Ammon's horn (tissue), 1 donor: ENCODE data around the gene RTBDN.
"Not testable (repeated sequence)": the region's sequence is repeated elsewhere in the genome, so short reads cannot be mapped to it uniquely, and the experiment has no call there.

Experiments
- DNase-seq: peaks from one replicate; pipeline ENCODE4 v3.0.0-alpha.2; 2016; ENCODE audit warnings: low spot score

RTBDN gene

DNA sequence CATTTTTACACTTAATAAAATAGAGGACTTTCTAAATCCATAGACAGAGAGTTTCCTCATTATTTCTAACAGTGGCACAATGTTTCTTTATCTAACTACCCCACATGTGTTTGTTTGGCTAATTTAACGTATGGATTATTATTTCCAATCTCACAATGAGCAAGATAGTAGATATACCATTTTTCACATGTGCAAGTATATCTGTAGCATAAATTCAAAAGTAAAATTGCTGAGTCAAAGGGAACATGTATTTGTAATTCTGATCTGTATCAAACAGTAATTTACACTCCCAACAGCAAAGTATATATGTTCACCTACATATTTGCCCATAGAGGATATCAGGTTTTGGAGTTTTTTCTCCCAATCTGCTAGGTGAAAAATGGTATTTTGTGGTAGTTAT is 22.3 kb upstream of the RTBDN start:
- no peak for DNase-seq

DNA sequence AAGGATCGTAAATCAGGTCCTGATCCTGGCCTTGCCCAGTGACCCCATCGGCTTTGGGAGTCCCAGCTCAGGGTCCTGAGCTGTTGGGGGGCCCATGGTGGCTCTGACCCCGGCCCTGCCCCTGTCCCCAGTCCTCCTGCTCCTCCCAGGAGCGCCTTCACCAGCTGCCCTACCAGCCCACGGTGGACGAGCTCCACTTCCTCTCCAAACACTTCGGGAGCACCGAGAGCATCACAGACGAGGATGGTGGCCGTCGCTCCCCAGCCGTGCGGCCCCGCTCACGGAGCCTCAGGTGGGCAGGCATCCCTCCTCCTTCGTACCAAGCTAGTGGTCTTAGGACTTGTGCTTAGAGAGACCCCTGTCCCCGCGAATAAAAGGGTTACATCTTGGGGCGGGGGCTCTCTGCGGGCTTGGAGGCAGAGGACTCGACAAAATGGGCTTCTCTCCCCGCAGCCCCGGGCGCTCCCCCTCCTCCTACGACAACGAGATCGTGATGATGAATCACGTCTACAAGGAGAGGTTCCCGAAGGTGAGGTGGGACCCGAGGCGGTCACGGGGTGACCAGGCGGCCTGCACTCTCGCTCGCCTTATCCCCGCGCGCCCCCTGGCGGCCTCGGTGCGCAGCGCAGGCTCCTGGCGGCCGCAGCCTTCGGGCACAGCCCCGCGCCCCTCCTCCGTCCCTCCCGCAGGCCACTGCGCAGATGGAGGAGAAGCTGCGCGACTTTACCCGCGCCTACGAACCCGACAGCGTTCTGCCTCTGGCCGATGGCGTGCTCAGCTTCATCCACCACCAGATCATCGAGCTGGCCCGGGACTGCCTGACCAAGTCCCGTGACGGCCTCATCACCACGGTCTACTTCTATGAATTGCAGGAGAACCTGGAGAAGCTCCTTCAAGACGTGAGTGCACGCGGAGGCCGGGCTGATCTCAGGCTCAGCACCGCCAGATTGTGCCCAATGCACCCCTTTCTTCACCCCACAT is 13.1 kb upstream of the RTBDN start:
- peak; percentile 80 for DNase-seq

DNA sequence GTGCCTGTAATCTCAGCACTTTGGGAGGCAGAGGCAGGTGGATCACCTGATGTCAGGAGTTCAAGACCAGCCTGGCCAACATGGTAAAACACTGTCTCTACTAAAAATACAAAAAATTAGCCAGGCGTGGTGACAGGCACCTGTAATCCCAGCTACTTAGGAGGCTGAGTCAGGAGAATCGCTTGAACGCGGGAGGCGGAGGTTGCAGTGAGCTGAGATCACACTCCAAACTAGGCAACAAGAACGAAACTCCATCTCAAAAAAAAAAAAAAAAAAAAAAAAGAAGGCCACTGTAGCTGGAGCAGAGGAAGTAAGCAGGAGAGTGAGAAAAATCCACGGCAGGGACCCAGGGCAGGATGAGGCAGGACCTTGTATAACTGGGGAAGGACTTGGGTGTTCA is 12.2 kb upstream of the RTBDN start:
- not testable (repeated sequence) for DNase-seq

- no peak for DNase-seq
Measured at GRCh38 chr19:12843999-12844732, 9.8 kb upstream of the RTBDN start.

DNA sequence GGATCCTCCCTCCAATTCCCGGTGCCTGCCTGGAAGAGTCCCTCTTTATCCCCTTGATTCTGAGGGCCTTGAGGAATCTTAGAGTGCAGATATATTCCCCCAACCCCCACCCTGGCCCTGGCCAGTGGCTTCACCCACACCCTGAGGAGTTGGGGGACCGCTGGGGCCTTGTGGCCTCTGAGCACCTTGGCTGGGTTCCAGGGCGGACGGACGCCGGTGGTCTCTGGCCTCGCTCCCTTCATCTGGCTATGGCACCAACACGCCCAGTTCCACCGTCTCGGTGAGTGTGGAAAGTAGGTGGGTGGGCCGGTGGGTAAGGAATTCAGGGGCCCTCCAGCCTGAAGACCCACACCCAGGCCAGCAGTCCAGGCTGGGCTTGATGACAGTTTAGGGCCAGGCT is 8.9 kb upstream of the RTBDN start:
- no peak for DNase-seq

GRCh38 chr19:12842511-12842910 is 8.1 kb upstream of the RTBDN start:
- DNase-seq: no peak

DNA sequence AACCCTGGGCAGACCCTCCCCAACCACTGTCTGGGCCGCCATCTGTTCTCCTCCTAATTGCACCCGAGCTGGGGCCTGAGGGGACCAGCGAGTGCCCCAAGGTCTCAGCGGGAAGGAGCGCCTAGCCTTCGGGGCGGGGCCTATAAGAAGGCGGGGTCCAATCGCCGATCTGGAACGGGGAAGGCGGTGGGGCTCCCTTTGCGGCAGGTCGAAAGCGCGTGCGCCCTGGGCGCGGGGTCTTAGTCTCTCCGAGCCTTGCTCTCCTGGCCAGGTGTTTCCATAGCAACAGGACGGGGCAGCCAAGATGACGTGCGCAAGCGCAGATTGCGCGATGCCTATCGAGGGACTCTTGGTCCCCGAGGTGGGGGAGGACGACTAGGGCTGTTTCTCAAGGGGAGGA is 6.7 kb upstream of the RTBDN start:
- no peak for DNase-seq

GRCh38 chr19:12840091-12841079 is 6.0 kb upstream of the RTBDN start:
- no peak for DNase-seq

GRCh38 chr19:12838886-12839756 is 4.7 kb upstream of the RTBDN start:
- DNase-seq: no peak

GRCh38 chr19:12838182-12838885 is 4.0 kb upstream of the RTBDN start, which contains the start of gene MAST1:
Gene MAST1, plus strand, starts transcription at chr19:12838515. Its CDS starts 58 bp downstream, at chr19:12838573.
- peak; percentile 70 for DNase-seq

- DNase-seq: no peak
Measured at GRCh38 chr19:12837225-12837624, 2.8 kb upstream of the RTBDN start.

DNA sequence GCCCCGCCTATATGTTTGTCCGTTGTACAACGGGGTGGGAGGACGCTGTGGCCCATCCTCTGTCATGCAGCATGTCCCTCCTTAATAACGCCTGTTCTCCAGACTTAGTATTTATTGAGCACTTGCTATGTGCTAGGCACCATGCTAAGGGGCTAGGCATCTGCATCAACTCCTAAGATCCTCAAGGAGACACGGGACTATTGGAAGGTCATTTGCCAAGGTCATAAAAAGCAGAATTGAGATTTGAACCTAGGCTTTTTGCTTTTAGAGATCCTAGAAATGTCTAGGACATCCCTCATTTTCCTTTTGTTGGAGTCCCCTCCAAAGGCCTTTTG is 2.1 kb upstream of the RTBDN start:
- DNase-seq: no peak

DNA sequence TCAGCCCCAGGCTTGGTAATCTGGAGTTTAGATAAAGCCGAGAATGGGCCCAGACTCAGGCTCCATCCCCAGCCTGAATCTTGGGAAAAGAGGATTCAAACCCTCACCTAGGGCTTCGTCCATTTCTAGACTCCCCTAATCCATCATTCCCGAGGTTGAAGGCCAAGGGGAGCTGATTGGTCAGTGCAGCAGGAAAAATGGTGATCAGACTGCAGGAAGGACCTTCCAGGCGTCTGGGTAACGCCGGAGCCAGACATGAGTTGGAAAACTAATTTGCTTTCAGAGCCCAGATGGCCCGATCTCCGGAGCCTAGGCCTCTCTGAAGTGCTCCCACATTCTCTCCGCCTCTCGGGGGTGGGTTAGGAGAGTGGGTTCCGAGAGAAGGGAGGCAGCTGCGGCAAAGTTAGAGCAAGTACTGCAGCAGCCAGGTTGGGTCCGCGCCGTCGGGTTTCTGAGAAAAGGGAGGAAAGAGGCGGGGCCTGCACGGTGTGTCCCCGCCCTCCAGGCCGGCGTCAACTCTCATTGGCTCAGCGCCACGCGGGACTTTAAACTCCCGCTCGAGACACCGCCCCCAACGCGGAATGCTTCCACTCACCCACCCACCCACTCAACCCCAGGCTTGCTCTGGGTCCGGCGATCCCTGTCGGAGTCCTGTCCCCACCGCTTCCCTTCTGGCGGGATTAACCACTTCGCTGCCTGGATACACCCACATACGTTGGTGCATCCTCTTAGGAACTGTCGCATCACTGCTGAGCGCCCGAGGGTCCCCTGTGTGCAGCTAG is 788 bp upstream of the RTBDN start:
- DNase-seq: no peak

- DNase-seq: no peak
Measured at GRCh38 chr19:12833738-12834565, 427 bp downstream of the RTBDN start.

DNA sequence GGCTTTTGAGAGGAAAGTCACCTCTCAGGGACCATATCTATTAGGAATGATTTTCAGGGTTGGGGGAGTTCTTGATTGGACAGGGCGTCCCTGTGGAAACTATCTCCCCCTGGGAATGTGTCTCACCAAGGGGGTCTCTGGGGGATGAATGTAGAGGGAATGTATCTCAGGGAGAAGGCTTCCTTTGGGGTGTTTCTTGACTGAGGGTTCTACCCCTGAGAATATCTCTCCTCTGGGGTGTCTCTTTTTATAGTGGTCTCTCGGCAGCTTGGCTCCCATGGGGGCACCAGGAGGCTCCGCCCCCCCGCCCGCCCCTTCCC is 1.0 kb downstream of the RTBDN start:
- no peak for DNase-seq

- no peak for DNase-seq
Measured at GRCh38 chr19:12828494-12828893, 5.9 kb downstream of the RTBDN start.

DNA sequence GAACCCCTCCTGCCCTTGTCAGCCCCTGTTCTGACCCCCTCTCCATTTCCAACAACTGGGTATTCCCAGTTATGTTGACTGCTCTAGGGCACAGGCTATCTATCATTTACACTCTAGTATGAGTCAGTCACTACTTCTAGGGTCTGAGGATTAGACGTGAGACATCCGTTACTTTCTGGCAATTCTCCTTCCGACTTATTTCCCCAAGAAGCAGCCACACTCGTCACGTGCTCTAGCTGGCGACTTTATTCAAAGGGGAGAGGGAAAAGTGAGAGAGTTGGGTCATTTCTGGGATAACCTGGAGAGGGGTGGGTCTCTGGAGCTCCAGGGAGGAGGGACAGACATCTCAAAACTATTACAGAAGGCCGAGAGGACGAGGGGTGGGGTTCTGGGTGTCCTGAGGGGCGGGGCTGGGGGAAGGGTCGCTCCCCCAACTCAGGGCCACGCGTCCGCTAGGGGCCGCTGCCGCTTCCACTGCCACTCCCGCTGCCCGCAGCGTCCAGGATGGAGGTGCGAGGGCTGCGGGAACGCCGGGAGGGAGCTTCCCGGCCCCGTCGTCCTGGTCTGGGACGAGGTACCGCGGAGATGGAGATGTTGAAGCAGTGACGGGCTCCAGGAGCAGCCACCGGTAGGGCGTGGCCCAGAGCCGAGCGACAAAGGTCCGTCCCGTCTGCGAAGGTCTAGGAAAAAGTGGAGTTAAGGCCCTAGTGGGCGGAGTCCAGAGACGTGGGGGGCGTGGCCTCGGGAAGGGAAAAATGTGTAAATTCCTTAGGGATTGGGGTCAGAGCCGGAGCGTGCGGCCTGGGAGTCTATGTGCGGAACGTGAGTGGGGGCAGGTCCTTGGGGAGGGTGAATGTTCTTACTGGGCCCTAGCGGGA is 8.9 kb downstream of the RTBDN start:
- no peak for DNase-seq

DNA sequence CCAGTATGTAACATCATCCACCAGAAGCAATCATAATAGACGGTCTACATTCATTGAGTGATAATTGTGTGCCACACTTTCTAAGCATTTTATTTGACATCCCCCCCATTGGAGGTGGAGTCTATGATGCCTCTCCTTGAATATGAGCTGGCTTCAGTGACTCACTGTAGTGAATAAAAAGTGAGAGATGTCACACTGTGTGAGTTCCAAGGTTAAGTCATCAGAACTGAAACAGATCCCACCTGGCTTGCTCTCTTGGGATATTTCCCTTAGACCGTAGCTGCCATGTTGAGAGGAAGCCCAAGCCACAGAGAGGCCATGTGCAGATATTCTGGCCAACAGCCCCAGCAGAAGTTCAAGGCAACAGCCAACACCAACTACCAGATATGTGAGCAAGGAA is 12.6 kb downstream of the RTBDN start:
- no peak for DNase-seq
